ENCODE measurements around the gene PRPF6. TPM values are rescaled to one million over a fixed set of nuclear protein-coding genes. Genes with fewer than 3 reads are reported as not detected.

Gene PRPF6
- total RNA-seq, 1 experiment from 2014 or later, result 88.4 TPM

DNA sequence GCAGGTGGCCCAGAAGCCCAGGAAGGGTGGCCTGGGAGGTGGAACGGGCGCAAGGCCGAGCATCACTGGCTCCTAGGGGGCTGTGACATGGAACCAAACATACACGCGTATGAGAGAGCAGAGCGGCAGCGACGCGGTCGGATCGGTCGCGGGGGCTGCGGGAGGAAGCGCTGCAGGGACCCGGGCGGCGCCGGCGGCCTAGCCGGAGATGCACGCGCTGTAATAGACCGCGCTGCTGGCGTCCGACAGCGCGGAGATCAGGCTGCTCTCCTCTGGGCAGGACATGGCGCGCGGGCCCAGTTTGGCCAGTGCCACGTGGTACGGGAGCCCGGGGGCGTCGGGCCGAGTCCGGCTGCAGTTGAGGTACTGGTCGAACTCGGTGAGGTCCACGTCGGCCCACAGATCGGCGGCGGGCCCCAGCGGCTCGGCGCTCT lies 67.1 kb downstream of the PRPF6 start:
- Histone ChIP-seq H3K4me1 (ENCODE audit: control insufficient read depth, insufficient read depth, low read length) (peaks cover 53% of the 10 kb centered on the region), H3K4me3 (ENCODE audit: low read depth in 2 of 2, low read length in 2 of 2) (peak overlapping the region; percentile 29 to 33; a peak in 3 of 4 replicates), H3K9me3 (ENCODE audit: control insufficient read depth, insufficient read depth, low read depth, low read length) (no peaks in the 10 kb centered on the region), H3K27ac (ENCODE audit: low read length) (0 out of 2 replicates have a peak overlapping the region, but pooled peaks have one; percentile 29), H3K27me3 (ENCODE audit: control insufficient read depth, insufficient read depth, low read length) (no peaks in the 10 kb centered on the region), H3K36me3 (ENCODE audit: control insufficient read depth, insufficient read depth, low read length) (no peaks in the 10 kb centered on the region)
- no peak for ATAC-seq
- in situ Hi-C loops (cut with HindIII; ENCODE audit: low pct_unique_long_range_greater_than_20kb, low sequenced_read_pairs) (no loop called here), intact Hi-C loops (cut with micrococcal nuclease; ENCODE audit: unreplicated experiment) (no loop called here)
- CTCF ChIA-PET, result interaction anchor here (1.6 kb wide), 1 partner anchor 10 kb away, joined by 4 read pairs; no protein-coding TSS in a partner anchor
- no TSS peak for BruUV-seq (replicated peaks)
- no peak for DNase-seq (ENCODE audit: low read depth, low spot score)
- POLR2A ChIA-PET, result no interaction called here
- TF ChIP-seq, protein P1, sequence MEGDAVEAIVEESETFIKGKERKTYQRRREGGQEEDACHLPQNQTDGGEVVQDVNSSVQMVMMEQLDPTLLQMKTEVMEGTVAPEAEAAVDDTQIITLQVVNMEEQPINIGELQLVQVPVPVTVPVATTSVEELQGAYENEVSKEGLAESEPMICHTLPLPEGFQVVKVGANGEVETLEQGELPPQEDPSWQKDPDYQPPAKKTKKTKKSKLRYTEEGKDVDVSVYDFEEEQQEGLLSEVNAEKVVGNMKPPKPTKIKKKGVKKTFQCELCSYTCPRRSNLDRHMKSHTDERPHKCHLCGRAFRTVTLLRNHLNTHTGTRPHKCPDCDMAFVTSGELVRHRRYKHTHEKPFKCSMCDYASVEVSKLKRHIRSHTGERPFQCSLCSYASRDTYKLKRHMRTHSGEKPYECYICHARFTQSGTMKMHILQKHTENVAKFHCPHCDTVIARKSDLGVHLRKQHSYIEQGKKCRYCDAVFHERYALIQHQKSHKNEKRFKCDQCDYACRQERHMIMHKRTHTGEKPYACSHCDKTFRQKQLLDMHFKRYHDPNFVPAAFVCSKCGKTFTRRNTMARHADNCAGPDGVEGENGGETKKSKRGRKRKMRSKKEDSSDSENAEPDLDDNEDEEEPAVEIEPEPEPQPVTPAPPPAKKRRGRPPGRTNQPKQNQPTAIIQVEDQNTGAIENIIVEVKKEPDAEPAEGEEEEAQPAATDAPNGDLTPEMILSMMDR (IDR thresholded peaks at IDR 0.05), result no peak
- no peak for TF ChIP-seq TCF7L2 (IDR thresholded peaks at IDR 0.05; ENCODE audit: low read depth, low read length)
- no peak for TF ChIP-seq POLR2AphosphoS5 (IDR thresholded peaks at IDR 0.05; ENCODE audit: low read depth, low read length)
- no peak for TF ChIP-seq SIN3A (IDR thresholded peaks at IDR 0.05; ENCODE audit: borderline replicate concordance, insufficient read depth, low read depth, low read length)
- no peak for TF ChIP-seq REST (IDR thresholded peaks at IDR 0.05; ENCODE audit: insufficient read depth in 1 of 2, low read depth in 2 of 2, low read length in 1 of 2)

DNA sequence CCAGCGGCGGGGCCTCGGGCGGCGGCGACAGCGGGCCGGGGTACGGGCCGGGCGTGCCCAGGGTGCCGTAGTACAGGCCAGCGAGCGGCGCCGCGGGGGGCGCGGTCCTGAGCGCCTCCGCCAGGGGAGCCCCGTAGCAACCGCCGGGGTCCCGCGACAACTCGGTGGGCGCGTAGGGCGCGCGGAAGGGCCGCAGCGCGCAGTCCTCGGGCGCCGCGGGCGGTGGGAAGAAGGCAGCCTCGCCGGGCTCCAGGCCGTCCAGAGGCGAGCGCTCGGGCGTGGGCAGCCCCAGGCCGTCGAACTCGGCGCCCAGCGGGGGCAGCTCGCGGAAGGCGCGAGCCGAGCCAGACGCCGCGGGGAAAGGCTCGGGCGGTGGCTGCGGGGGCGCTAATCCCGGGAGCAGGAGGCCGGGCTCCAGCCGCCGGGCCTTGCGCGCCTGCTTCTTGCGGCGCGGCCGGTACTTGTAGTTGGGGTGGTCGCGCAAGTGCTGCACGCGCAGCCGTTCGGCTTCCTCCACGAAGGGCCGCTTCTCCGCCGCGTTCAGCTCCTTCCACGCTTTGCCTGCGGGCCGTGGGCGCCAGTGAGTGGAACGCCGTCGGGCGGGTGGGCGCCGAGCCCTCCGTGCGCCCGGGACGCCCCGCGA lies 67.6 kb downstream of the PRPF6 start:
- H3K9me3 ChIP-seq (ENCODE audit: control insufficient read depth, insufficient read depth, low read depth, low read length), result no peaks in the 10 kb centered on the region
- ChIA-PET CTCF (no interaction called here), POLR2A (interaction anchor here (0.6 kb wide), 1 partner anchor 87 kb away, joined by 5 read pairs; no protein-coding TSS in a partner anchor)

More for the DNA sequence above, 67.6 kb downstream of the PRPF6 start:
- Histone ChIP-seq H3K4me3 (ENCODE audit: low read depth in 2 of 2, low read length in 2 of 2) (peak overlapping the region; percentile 27 to 33; a peak in 3 of 4 replicates), H3K27ac (ENCODE audit: low read length) (no peak overlapping the region), H3K27me3 (ENCODE audit: control insufficient read depth, insufficient read depth, low read length) (no peaks in the 10 kb centered on the region), H3K36me3 (ENCODE audit: control insufficient read depth, insufficient read depth, low read length) (no peaks in the 10 kb centered on the region), H3K4me1 (ENCODE audit: control insufficient read depth, insufficient read depth, low read length) (peaks cover 53% of the 10 kb centered on the region)
- intact Hi-C loops (cut with micrococcal nuclease; ENCODE audit: unreplicated experiment) (no loop called here), in situ Hi-C loops (cut with HindIII; ENCODE audit: low pct_unique_long_range_greater_than_20kb, low sequenced_read_pairs) (no loop called here)
- no TSS peak for BruUV-seq (replicated peaks)
- ATAC-seq (no peak), DNase-seq (ENCODE audit: low read depth, low spot score) (no peak)
- TF ChIP-seq REST (IDR thresholded peaks at IDR 0.05; ENCODE audit: insufficient read depth in 1 of 2, low read depth in 2 of 2, low read length in 1 of 2) (no peak), SIN3A (IDR thresholded peaks at IDR 0.05; ENCODE audit: borderline replicate concordance, insufficient read depth, low read depth, low read length) (0 out of 2 replicates have a peak, but pooled peaks have one; percentile 49)
